Measurements from ENCODE around the gene ZNF667.

Gene ZNF667

DNA sequence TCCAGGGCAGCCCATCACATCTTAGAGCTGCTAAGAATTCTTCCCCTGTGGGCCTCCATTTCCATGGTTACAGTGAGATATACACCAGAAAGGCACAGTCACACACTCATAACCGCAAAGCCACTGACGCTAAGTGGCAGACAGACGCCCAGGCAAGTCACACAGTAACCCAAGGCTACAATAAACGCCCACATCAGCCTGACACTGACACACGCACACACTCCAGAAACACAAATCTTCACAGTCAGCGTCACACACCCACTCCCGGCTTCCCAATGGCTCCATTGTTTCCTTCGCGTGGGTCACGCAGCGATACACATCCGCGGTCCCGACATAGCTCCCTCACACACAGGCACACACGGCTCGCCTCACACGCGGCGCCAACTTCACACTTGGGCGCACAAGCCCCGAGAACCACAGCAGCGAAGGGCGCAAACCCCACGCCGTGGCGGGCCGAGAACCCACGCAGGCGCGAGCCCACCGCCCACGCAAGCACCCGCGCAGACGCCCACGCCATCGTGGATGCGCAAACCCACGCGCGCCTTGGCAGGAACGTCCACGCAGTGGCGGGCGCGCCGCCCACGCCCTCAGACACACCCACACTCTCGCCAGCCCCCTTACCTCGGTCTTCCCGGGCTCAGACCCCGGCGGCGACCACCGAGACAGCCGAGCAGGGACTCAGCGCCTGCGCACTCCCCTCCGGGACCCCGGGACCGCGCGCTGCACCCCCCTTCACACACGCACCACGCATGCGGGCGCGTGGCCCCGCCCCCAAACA, at the start of gene ZNF667:
Gene ZNF667, minus strand, starts transcription at position 695 of the 778 bp plus-strand sequence. CDS start 14,975 bp downstream, outside the sequence.
- DNase-seq, result no peak

DNA sequence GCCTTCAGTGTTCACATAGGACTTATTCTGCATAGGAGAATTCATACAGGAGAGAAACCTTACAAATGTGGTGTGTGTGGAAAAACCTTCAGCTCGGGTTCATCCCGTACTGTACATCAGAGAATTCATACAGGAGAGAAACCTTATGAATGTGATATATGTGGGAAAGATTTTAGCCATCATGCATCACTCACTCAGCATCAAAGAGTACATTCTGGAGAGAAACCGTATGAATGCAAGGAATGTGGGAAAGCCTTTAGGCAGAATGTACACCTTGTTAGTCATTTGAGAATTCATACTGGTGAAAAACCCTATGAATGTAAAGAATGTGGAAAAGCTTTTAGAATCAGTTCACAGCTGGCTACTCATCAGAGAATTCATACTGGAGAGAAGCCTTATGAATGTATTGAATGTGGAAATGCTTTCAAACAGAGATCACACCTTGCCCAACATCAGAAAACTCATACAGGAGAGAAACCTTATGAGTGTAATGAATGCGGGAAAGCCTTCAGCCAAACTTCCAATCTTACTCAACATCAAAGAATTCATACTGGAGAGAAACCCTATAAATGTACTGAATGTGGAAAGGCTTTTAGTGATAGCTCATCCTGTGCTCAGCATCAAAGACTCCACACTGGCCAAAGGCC, 48.2 kb upstream of the ZNF667 start:
- no peak for DNase-seq

DNA sequence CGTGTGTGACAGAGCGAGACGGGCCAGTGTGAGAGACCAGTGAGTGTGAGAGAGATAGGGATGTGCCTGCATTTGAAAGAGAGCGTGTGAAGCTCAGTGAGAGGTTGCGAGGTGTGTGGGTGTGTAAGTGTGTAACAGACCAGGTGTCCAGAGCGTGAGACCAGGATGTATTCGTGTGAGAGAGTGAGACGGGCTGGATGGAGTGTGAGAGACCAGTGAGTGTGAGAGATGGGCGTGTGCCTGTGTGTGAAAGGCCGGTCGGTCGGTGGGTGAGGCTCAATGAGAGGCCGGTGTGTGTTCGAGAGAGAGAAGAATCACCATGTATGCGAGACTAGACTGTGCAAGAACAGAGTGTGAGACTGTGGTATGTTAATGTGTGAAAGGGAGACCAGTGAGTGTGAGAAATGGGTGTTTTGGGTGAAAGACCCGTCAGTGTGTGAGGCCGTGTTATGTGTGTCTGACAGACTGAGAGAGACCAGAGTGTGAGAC, 31.2 kb upstream of the ZNF667 start:
- DNase-seq, result no peak

GRCh38 chr19:56507446-56508289, 30.5 kb upstream of the ZNF667 start, which contains the start of gene ZNF471:
ZNF471 (plus strand) TSS chr19:56507855; CDS start chr19:56511572, 3,717 bp downstream.
- DNase-seq, result no peak

DNA sequence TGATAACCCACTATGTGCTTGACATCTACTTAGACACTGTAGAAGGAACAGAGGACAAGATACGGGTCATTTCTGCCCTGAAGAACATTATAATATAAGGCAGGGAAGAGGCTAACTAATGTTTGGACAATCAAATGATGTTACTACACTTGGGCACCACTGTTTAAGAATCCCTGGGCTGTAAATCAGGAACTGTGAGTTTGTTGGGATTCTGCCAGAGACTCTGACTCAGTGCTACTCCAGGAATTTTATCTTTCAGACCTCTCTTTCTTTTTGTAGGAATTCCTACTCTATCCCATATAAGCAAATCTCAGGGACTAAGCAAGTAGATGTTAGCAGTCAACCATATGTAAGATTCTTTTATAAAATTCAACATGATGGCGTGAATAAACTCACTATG, 27.4 kb upstream of the ZNF667 start:
- no peak for DNase-seq

DNA sequence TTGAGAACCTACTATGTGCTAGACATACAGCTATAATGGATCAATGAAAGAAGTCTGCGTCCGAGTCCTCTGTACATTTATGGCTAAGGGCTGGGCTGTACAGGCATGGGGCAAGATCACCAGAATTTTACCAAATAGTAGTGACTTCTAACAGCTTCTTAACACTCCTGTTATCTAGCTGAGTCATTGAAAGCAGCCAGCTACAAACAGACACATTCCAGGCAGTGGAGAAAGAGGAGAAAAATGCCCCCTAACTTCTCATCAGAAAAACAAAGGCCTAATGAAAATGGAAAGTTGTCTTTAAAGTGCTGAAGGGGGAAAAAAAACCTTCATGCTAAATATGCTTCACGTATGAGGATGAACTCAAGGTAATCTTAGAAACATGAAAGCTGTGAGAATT, 14.3 kb upstream of the ZNF667 start:
- no peak for DNase-seq

DNA sequence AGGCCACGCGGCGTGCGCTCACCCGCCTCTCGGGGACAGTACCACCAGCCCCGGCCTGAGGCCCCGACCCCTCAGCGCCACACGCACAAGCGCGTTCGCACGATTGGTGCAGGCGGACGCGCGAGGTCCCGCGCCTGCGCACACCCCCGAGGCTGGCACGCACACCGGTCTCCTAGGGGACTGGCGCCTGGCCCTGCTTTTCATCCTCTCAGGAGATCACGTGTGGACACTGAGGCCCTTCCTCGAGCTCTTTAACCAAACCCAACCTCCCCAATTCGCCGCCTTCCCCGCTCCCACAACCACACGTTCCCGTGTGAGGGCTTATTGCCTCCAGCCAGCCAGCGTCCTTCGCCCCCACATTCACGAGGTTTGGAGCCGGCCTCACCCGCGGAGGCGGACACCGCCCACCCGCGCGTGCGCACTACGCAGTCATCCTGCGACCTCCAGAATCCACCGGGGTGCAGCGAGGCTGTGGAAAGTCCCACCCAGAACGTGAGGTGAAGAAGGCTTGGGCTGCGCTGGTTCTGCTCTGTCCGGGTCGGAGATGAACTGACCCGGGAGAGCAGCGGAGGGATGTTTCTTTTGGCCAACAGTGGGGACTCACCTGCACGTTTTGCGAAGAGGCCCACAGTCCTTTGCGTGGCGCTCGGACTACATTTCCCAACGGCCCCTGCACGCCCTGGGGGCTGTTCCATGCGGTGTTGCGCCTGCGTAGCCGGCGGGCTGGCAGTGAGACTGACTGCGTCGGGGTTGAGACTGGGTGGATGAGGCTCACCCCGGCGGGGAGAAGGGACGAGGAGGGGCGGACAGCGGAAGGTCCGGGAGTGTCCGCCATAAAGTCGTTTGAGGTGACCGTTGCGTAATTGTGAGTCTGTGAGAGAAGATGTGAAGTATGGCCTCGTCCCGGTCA, 539 bp upstream of the ZNF667 start:
- DNase-seq, result no peak

GRCh38 chr19:56476093-56476492, 1.1 kb downstream of the ZNF667 start:
- DNase-seq, result no peak

DNA sequence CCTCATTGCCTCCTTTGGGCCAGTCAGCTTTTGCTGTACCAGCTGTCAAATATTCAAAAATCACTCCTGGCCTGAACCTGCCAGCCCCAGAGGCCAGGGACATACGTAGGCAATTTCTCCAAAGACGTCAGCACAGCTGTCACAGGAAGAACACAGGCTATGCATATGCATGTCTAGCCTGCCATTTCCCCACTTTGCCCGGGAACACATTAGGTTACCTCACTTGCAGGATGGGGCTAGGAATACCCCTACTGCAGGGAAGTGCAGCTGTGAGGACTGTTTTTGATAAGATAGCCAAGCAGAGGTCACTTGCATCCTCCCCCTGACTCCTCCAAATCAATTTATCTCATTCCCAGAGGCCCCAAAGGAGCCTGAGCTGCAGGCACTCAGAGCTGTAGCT, 2.8 kb downstream of the ZNF667 start:
- no peak for DNase-seq

DNA sequence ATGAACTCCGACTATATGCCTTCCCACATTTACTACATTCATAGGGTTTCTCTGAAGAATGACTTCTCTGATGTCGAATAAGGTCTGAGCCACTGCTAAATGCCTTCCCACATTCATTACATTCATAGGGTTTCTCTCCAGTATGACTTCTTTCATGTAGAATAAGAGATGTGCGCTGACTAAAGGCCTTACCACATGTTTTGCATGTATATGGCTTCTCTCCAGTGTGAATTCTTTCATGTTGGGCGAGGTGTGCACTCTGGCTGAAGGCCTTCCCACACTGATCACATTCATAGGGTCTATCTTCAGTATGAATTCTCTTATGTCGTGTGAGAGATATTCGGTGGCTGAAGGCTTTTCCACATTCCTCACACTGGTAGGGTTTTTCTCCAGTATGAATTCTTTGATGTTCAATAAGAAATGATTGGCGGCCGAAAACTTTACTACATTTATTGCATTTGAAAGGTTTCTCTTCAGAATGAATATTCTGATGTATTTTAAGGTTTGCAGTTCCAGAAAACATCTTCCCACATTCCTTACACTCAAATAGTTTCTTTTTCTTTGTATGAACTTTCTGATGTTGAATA, 35.8 kb downstream of the ZNF667 start:
- no peak for DNase-seq

GRCh38 chr19:56423985-56424353, 53.2 kb downstream of the ZNF667 start:
- DNase-seq, result no peak

- DNase-seq, result no peak
These were observed 53.7 kb downstream of the ZNF667 start for GRCh38 chr19:56423276-56423984.

DNA sequence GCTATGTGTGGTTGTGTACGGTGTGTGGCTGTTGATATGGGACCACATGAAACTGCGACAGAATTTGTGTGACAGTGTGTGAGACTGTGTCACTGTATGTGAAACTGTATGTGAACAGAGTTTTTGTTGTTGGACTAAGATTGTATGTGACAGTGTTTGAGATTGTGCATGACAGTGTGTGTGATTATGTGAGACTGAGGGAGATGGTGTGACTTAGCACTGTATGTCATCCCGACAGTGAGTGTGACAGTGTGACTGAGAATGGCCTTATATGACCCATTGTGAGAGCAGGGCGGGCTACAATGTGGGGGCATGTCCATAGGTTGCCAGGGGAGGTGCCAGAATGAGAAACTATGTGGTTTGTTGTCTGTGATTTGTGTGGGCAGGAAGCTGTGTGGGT, 72.1 kb downstream of the ZNF667 start:
- DNase-seq, result no peak

DNA sequence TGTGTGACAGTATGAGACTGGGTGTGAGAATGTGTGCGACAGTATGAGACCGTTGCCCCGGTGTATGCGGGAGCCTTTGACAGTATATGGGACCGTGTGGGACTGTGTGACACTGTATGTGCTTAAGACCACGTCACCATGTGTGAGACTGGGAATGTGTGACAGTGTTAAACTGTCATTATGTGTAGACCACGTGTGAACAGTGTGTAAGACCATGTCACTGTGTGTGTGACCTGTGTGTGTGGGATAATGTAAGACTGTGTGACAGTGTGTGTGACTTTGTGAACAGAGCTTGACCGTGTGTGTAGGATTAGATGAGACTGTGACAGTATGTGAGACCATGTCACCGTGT, 72.5 kb downstream of the ZNF667 start:
- DNase-seq, result no peak

GRCh38 chr19:56403764-56404704, 73.1 kb downstream of the ZNF667 start, which contains the start of gene ZNF583:
ZNF583 (plus strand) TSS chr19:56404332; CDS start chr19:56407115, 2,783 bp downstream.
- peak; percentile 51 for DNase-seq

GRCh38 chr19:56403261-56403660, 73.9 kb downstream of the ZNF667 start:
- no peak for DNase-seq

DNA sequence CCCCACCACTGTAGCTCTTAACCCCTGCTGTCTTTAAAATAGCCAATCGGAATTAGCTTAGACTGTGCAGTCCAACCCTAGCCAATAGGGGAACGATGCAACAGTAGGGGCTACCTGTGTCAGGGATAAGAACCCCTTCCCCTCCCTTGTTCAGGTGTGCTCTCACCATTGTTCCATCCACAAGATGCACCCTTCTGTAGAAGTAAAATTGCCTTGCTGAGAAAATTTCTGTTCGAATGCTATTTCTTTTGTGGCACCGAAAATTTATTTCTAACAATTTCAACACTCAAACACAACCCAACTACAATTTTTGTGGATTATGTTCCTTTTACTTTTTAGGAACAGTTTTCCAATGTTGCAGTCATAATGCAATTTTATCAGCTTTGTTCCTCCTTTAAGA, 76.7 kb downstream of the ZNF667 start:
- no peak for DNase-seq

DNA sequence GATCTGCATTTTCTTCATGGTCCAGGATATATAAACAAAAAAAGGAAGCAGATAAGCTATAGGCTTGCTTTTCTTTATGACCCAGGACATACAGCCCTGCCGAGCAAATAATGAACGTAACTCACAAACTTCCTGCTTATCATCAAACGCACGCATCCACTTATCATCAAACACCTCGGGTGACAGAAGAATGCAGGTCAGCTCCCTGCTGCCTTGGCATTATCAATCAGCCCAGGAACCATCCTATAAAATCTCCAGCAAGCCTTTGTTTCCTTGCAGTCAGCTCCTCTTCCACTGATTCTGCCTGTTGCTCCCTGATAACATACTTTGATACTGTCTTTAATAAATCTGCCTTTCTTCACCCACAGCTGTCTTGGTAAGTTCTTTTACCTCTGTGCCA, 78.3 kb downstream of the ZNF667 start:
- no peak for DNase-seq

GRCh38 chr19:56393119-56394012, 83.8 kb downstream of the ZNF667 start, which contains the start of gene ZNF582:
ZNF582 (minus strand) TSS chr19:56393534; CDS start chr19:56391752, 1,782 bp downstream.
- peak; percentile 63 for DNase-seq

Data from NCI-H1694 treated with DMSO at 0.1 percent for 48 hours (cell line).